H9 (cell line): ENCODE measurements around the gene NAPB. TPM values are rescaled to one million over a fixed set of nuclear protein-coding genes. Genes with fewer than 3 reads are reported as not detected.

Experiments
- DNase-seq: peaks from one replicate; pipeline ENCODE4 v3.0.0-alpha.2; 2017
- H2AFZ ChIP-seq: one replicate; pipeline ENCODE4 v1.6.1; 2013; ENCODE audit warnings: mild to moderate bottlenecking, low read length, control low read depth, moderate library complexity
- H2AK5ac ChIP-seq: 2 replicates; pipeline ENCODE4 v1.6.1; 2013; ENCODE audit warnings: low read length, control low read depth, mixed read lengths; ENCODE audit not compliant: insufficient read length
- H2BK120ac ChIP-seq: one replicate; pipeline ENCODE4 v1.6.1; 2013; ENCODE audit warnings: low read depth, mild to moderate bottlenecking, low read length, control low read depth, inconsistent platforms; ENCODE audit not compliant: poor library complexity, severe bottlenecking
- H2BK12ac ChIP-seq: 2 replicates; pipeline ENCODE4 v1.6.1; 2013; ENCODE audit warnings: low read length, control low read depth, mixed read lengths, low read depth; ENCODE audit not compliant: insufficient read length
- H2BK15ac ChIP-seq: 2 replicates; pipeline ENCODE4 v1.6.1; 2013; ENCODE audit warnings: low read depth, low read length, control low read depth
- H2BK20ac ChIP-seq: one replicate; pipeline ENCODE4 v1.6.1; 2013; ENCODE audit warnings: low read depth, mild to moderate bottlenecking, low read length, control low read depth, inconsistent platforms; ENCODE audit not compliant: poor library complexity, severe bottlenecking
- H2BK5ac ChIP-seq: 2 replicates; pipeline ENCODE4 v1.6.1; 2013; ENCODE audit warnings: low read length, control low read depth, mixed read lengths; ENCODE audit not compliant: insufficient read length
- H3K14ac ChIP-seq: 2 replicates; pipeline ENCODE4 v1.6.1; 2013; ENCODE audit warnings: low read length, control low read depth; ENCODE audit not compliant: insufficient read depth
- H3K18ac ChIP-seq: 2 replicates; pipeline ENCODE4 v1.6.1; 2013; ENCODE audit warnings: low read depth, mild to moderate bottlenecking, mixed read lengths, low read length, control low read depth; ENCODE audit not compliant: insufficient read length
- H3K23ac ChIP-seq: 2 replicates; pipeline ENCODE4 v1.6.1; 2013; ENCODE audit warnings: low read length, control low read depth, mixed read lengths, low read depth; ENCODE audit not compliant: insufficient read length
- H3K23me2 ChIP-seq: 2 replicates; pipeline ENCODE4 v1.6.1; 2013; ENCODE audit warnings: low read depth, mild to moderate bottlenecking, mixed read lengths, low read length, control low read depth; ENCODE audit not compliant: insufficient read length, poor library complexity, severe bottlenecking
- H3K27ac ChIP-seq: 2 replicates; pipeline ENCODE4 v1.5.1; 2013; ENCODE audit warnings: low read length, control low read depth, mixed read lengths, low read depth; ENCODE audit not compliant: insufficient read length
- H3K27me3 ChIP-seq: 2 replicates; pipeline ENCODE4 v1.6.1; 2013; ENCODE audit warnings: low read length, control low read depth, inconsistent platforms; ENCODE audit not compliant: insufficient read depth
- H3K4ac ChIP-seq: 2 replicates; pipeline ENCODE4 v1.6.1; 2013; ENCODE audit warnings: low read depth, mild to moderate bottlenecking, control low read depth, inconsistent platforms, low read length, moderate library complexity
- H3K4me1 ChIP-seq: 2 replicates; pipeline ENCODE4 v1.6.1; 2013; ENCODE audit warnings: low read length, control low read depth, inconsistent platforms; ENCODE audit not compliant: insufficient read depth
- H3K4me2 ChIP-seq: 2 replicates; pipeline ENCODE4 v1.6.1; 2013; ENCODE audit warnings: low read length, control low read depth, mixed read lengths; ENCODE audit not compliant: insufficient read length, insufficient read depth
- H3K56ac ChIP-seq: 2 replicates; pipeline ENCODE4 v1.6.1; 2013; ENCODE audit warnings: low read depth, mild to moderate bottlenecking, mixed read lengths, low read length, control low read depth; ENCODE audit not compliant: insufficient read length
- H3K79me1 ChIP-seq: 2 replicates; pipeline ENCODE4 v1.6.1; 2013; ENCODE audit warnings: low read depth, mild to moderate bottlenecking, moderate library complexity, low read length, control low read depth, inconsistent platforms; ENCODE audit not compliant: insufficient read depth, poor library complexity, severe bottlenecking
- H3K79me2 ChIP-seq: 2 replicates; pipeline ENCODE4 v1.6.1; 2013; ENCODE audit warnings: low read length, control low read depth, inconsistent platforms; ENCODE audit not compliant: insufficient read depth
- H3K9ac ChIP-seq: 2 replicates; pipeline ENCODE4 v1.6.1; 2013; ENCODE audit warnings: low read length, control low read depth, mixed read lengths; ENCODE audit not compliant: insufficient read length; ENCODE audit errors: extremely low read depth
- H3K9me3 ChIP-seq: one replicate; pipeline ENCODE4 v1.6.1; 2013; ENCODE audit warnings: low read depth, low read length, inconsistent platforms; ENCODE audit not compliant: control insufficient read depth
- H3T11ph ChIP-seq: one replicate; pipeline ENCODE4 v1.6.1; 2013; ENCODE audit warnings: mild to moderate bottlenecking, low read length, control low read depth, inconsistent platforms
- H4K20me1 ChIP-seq: one replicate; pipeline ENCODE4 v1.6.1; 2013; ENCODE audit not compliant: control insufficient read depth, insufficient read length, insufficient read depth
- H4K5ac ChIP-seq: 2 replicates; pipeline ENCODE4 v1.6.1; 2013; ENCODE audit warnings: low read depth, mild to moderate bottlenecking, mixed read lengths, low read length, control low read depth; ENCODE audit not compliant: insufficient read length
- H4K8ac ChIP-seq: replicated peaks from 2 replicates; pipeline ENCODE4 v1.6.1; 2013; ENCODE audit warnings: low read length, control low read depth, mixed read lengths, low read depth; ENCODE audit not compliant: insufficient read length
- H4K91ac ChIP-seq: 2 replicates; pipeline ENCODE4 v1.6.1; 2013; ENCODE audit warnings: low read depth, mild to moderate bottlenecking, moderate library complexity, mixed read lengths, low read length, control low read depth; ENCODE audit not compliant: insufficient read length
- H3K27ac Mint-ChIP-seq, 3 experiments: 2 replicates in 2 of 3; 3 replicates in 1 of 3; pipeline ENCODE4 v1.8.0; 2020 to 2021; ENCODE audit warnings: mixed read lengths in 3 of 3, mild to moderate bottlenecking in 1 of 3, moderate library complexity in 1 of 3
- H3K27me3 Mint-ChIP-seq: 2 replicates; pipeline ENCODE4 v1.8.0; 2021; ENCODE audit warnings: low read depth, mild to moderate bottlenecking, moderate library complexity, mixed read lengths
- H3K36me3 Mint-ChIP-seq, 3 experiments: 2 replicates in 2 of 3; 3 replicates in 1 of 3; pipeline ENCODE4 v1.8.0; 2020 to 2021; ENCODE audit warnings: low read depth in 3 of 3, mixed read lengths in 3 of 3; ENCODE audit not compliant: insufficient read depth in 1 of 3
- H3K4me1 Mint-ChIP-seq, 2 experiments: 2 replicates each; pipeline ENCODE4 v1.8.0; 2020; ENCODE audit warnings: mixed read lengths in 2 of 2
- H3K4me3 Mint-ChIP-seq, 2 experiments: 2 replicates in 1 of 2; 3 replicates in 1 of 2; pipeline ENCODE4 v1.8.0; 2020 to 2021; ENCODE audit warnings: mild to moderate bottlenecking in 2 of 2, mixed read lengths in 2 of 2, moderate library complexity in 1 of 2
- H3K9me3 Mint-ChIP-seq, 2 experiments: 2 replicates in 1 of 2; 3 replicates in 1 of 2; pipeline ENCODE4 v1.8.0; 2020; ENCODE audit warnings: mild to moderate bottlenecking in 2 of 2, mixed read lengths in 2 of 2, moderate library complexity in 1 of 2
- WGBS: extraction: QIAGEN DNeasy Blood & Tissue Kit; methylation state at CpG from one replicate; pipeline ENCODE4 v1.1.7; 2013; ENCODE audit warnings: missing lambda C conversion rate, low lambda C conversion rate, mixed read lengths; ENCODE audit not compliant: insufficient read length; ENCODE audit errors: extremely low coverage; 5-methylcytosine and 5-hydroxymethylcytosine counted together
- total RNA-seq: library from RNA; stranded (reverse); gene quantifications from 2 replicates; pipeline ENCODE4 v1.2.1, GENCODE V29; 2021
- TF ChIP-seq, protein P1 (sequence below): fragments of 200-600 bp; sonication (generic); conservative IDR thresholded peaks from 3 replicates; pipeline ENCODE4 v1.8.0; 2021; ENCODE audit warnings: antibody characterized with exemption, mild to moderate bottlenecking

The NAPB gene
- total RNA-seq, 1 experiment from 2014 or later = 10.4 TPM

DNA sequence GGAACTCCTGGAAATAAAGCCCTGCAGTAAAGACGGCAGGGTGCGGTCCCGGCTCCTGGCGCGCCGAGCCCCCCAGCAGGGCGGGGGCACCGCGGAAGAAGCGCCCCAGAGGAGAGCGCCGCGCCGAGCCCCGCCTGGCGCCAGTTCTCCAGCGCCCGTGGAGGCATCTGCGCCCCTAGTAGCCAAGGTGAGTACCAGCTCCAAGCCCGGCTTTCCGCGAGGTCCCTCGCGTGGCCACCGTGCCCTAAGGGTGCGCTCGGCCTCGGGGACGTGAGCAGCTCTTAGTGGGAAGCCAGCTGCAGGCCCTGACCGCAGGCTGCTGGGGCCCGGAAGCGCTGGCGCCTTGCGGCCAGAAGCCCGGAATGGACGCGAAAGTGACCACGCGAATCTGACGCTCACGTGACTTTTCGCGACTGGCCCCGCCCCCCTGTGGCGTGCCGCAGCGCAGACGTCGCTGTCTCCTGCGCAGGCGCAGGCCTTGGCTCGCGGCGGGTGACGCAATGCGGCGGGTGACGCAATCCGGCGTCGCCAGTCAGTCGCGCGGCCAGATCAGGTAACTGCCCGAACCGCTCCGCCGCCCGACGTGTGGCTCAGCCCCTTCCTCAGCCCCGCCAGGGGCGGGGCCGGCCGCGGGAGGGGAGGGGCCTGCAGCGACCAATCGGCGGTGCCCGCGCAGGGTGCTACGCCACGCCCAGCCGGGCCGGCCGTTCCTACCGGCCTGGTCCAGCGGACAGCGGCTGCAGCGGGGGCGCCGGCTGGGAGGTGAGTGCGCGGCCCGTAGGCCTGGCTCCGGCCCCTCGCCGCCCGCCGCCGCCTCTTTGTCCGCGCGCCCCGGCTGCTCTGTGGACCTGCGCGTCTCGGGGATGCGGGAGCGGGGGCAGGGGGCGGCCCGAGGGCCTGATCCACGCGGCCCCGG lies 59.6 kb downstream of the NAPB start, which contains the start of gene GZF1:
Gene GZF1 (plus strand): TSS at position 707 of the 916 bp plus-strand sequence. CDS start 2,202 bp downstream, outside the sequence.
- H3K4ac ChIP-seq = peak within 1 kb of the TSS; percentile 6; the same call in 1 of the 2 replicates
- peak within 1 kb of the TSS; percentile 96 for H3K18ac ChIP-seq
- peak within 1 kb of the TSS; percentile 21 for H4K91ac ChIP-seq
- H3K27me3 ChIP-seq = no peaks in the 10 kb centered on the region
- no peaks in the 10 kb centered on the region; a peak in 1 of 5 replicates for H3K9me3 Mint-ChIP-seq
- peaks cover 22 to 37% of the 10 kb centered on the region in 2 experiments for H3K4me1 Mint-ChIP-seq
- no peak within 1 kb of the TSS for H4K5ac ChIP-seq
- H3K36me3 Mint-ChIP-seq = peaks cover 13 to 18% (median 18%) of the 10 kb centered on the region in 3 experiments
- H3K56ac ChIP-seq = no peak within 1 kb of the TSS
- no peak within 1 kb of the TSS for H2AK5ac ChIP-seq
- H2BK15ac ChIP-seq = no peak within 1 kb of the TSS
- H4K20me1 ChIP-seq = no peaks in the 10 kb centered on the region
- H3K79me2 ChIP-seq = peaks cover 7% of the 10 kb centered on the region; the same call in 1 of the 2 replicates
- H3K4me2 ChIP-seq = peak within 1 kb of the TSS; percentile 88
- peak within 1 kb of the TSS; percentile 40 for H3K27ac ChIP-seq
- no peaks in the 10 kb centered on the region for H3K27me3 Mint-ChIP-seq
- H3K4me1 ChIP-seq = no peaks in the 10 kb centered on the region; the same call in 1 of the 2 replicates
- no CpG with 5 or more reads among the region's 114 CpGs for WGBS
- TF ChIP-seq, protein P1, sequence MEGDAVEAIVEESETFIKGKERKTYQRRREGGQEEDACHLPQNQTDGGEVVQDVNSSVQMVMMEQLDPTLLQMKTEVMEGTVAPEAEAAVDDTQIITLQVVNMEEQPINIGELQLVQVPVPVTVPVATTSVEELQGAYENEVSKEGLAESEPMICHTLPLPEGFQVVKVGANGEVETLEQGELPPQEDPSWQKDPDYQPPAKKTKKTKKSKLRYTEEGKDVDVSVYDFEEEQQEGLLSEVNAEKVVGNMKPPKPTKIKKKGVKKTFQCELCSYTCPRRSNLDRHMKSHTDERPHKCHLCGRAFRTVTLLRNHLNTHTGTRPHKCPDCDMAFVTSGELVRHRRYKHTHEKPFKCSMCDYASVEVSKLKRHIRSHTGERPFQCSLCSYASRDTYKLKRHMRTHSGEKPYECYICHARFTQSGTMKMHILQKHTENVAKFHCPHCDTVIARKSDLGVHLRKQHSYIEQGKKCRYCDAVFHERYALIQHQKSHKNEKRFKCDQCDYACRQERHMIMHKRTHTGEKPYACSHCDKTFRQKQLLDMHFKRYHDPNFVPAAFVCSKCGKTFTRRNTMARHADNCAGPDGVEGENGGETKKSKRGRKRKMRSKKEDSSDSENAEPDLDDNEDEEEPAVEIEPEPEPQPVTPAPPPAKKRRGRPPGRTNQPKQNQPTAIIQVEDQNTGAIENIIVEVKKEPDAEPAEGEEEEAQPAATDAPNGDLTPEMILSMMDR = no peak
- H2BK5ac ChIP-seq = no peak within 1 kb of the TSS
- peak within 1 kb of the TSS; percentile 85 for H3K9ac ChIP-seq
- H2BK120ac ChIP-seq = no peak within 1 kb of the TSS
- H3K4me3 Mint-ChIP-seq = peak within 1 kb of the TSS; percentile 91 to 94
- H2BK20ac ChIP-seq = no peak within 1 kb of the TSS
- no peak within 1 kb of the TSS for H3T11ph ChIP-seq
- H3K9me3 ChIP-seq = no peaks in the 10 kb centered on the region
- peak within 1 kb of the TSS; percentile 94 to 98 (median 98); a peak in 6 of 7 replicates for H3K27ac Mint-ChIP-seq
- no peak within 1 kb of the TSS for H2BK12ac ChIP-seq
- H2AFZ ChIP-seq = no peak within 1 kb of the TSS
- peak; percentile 99 for DNase-seq
- peaks cover 3% of the 10 kb centered on the region for H3K79me1 ChIP-seq
- H4K8ac ChIP-seq = no peak within 1 kb of the TSS
- peaks cover 10% of the 10 kb centered on the region for H3K23me2 ChIP-seq
- H3K14ac ChIP-seq = peak within 1 kb of the TSS; percentile 87
- no peak within 1 kb of the TSS for H3K23ac ChIP-seq
